HCT116 (cell line): ENCODE results near the gene NKX2-2. TPM values are rescaled to one million over a fixed set of nuclear protein-coding genes. Genes with fewer than 3 reads are reported as not detected.

Experiments
- ATAC-seq: fragments of 200-7000 bp; cut with Tn5 transposase; 2 replicates; pipeline ENCODE4 v1.9.1; 2020; ENCODE audit warnings: mild to moderate bottlenecking, moderate library complexity
- BruUV-seq: library from RNA; stranded (reverse); fragments of 400-500 nt; replicated peaks from 2 replicates; lab custom pipeline; 2021; lab: Mats Ljungman, UMichigan
- CTCF ChIA-PET: fragments of 300-600 bp; sonication (Branson Sonifier 250); formaldehyde crosslinking; loops from one replicate; lab custom pipeline; 2021; ENCODE audit warnings: antibody characterized with exemption; lab: Charles Lee
- POLR2A ChIA-PET: fragments of 300-600, 350-600 bp; sonication (Branson Sonifier 250); formaldehyde crosslinking; loops from one replicate; lab custom pipeline; 2021; ENCODE audit warnings: antibody characterized with exemption; lab: Charles Lee
- RAD21 ChIA-PET, 2 experiments: fragments of 300-600 bp; sonication (Branson Sonifier 250); formaldehyde crosslinking; loops; one replicate each; lab custom pipeline; 2023; ENCODE audit warnings: low total read pairs in 2 of 2; ENCODE audit not compliant: uncharacterized antibody in 2 of 2, unreplicated experiment in 2 of 2, low non-redundant PET in 1 of 2; lab: Charles Lee
- DNase-seq: peaks from one replicate; pipeline ENCODE4 v3.0.0-alpha.2; 2010; ENCODE audit warnings: low read depth, low spot score
- H2AFZ ChIP-seq: fragments of 200-600 bp; shearing (Covaris generic), sonication (generic); 2 replicates; pipeline ENCODE4 v1.6.1; 2017; ENCODE audit warnings: low read depth, mixed run types, mixed read lengths, antibody characterized with exemption, low read length; ENCODE audit not compliant: poor library complexity, severe bottlenecking
- H3K27ac ChIP-seq: 2 replicates; pipeline ENCODE4 v1.5.1; 2012; ENCODE audit warnings: low read depth, low read length
- H3K27me3 ChIP-seq: fragments of 200-600 bp; sonication (generic); 2 replicates; pipeline ENCODE4 v1.6.1; 2016; ENCODE audit warnings: mixed run types, low read length, mixed read lengths; ENCODE audit not compliant: insufficient read depth
- H3K36me3 ChIP-seq, 2 experiments: fragments of 200-500 bp in 1 of 2; fragments of 200-600 bp in 1 of 2; sonication (Bioruptor generic) in 1 of 2; sonication (generic) in 1 of 2; 2 replicates each; pipeline versions ENCODE4 v1.5.1 to v1.6.1; 2014 to 2016; ENCODE audit warnings: low read length in 2 of 2, inconsistent platforms in 1 of 2, mixed read lengths in 1 of 2, mixed run types in 1 of 2; ENCODE audit not compliant: insufficient read depth in 2 of 2, control insufficient read depth in 1 of 2
- H3K4me1 ChIP-seq, 2 experiments: fragments of 200-600 bp in 1 of 2; sonication (generic) in 1 of 2; 2 replicates each; pipeline versions ENCODE4 v1.5.1 to v1.6.1; 2012 to 2017; ENCODE audit warnings: low read length in 2 of 2, inconsistent platforms in 1 of 2, mild to moderate bottlenecking in 1 of 2, mixed read lengths in 1 of 2, mixed run types in 1 of 2, moderate library complexity in 1 of 2; ENCODE audit not compliant: insufficient read depth in 2 of 2, control insufficient read depth in 1 of 2
- H3K4me2 ChIP-seq: fragments of 200-600 bp; sonication (generic); 2 replicates; pipeline ENCODE4 v1.6.1; 2017; ENCODE audit warnings: mixed run types, low read length, mixed read lengths
- H3K4me3 ChIP-seq, 2 experiments: fragments of 200-600 bp in 1 of 2; sonication (generic) in 1 of 2; replicated peaks in 1 of 2; 2 replicates each; pipeline ENCODE4 v1.5.1; 2011 to 2016; ENCODE audit warnings: low read length in 2 of 2, control low read depth in 1 of 2, low read depth in 1 of 2, mild to moderate bottlenecking in 1 of 2, mixed read lengths in 1 of 2, mixed run types in 1 of 2
- H3K79me2 ChIP-seq: fragments of 200-600 bp; sonication (generic); 2 replicates; pipeline ENCODE4 v1.6.1; 2017; ENCODE audit warnings: mild to moderate bottlenecking, mixed run types, low read length, moderate library complexity, mixed read lengths; ENCODE audit not compliant: insufficient read depth
- H3K9ac ChIP-seq: fragments of 200-600 bp; sonication (generic); 2 replicates; pipeline ENCODE4 v1.6.1; 2016; ENCODE audit warnings: low read length, mixed read lengths
- H3K9me2 ChIP-seq: fragments of 200-600 bp; sonication (generic), shearing (Covaris generic); 2 replicates; pipeline ENCODE4 v1.6.1; 2017; ENCODE audit warnings: mixed run types, mild to moderate bottlenecking, moderate library complexity; ENCODE audit not compliant: insufficient read depth
- H3K9me3 ChIP-seq, 2 experiments: fragments of 200-500 bp in 1 of 2; fragments of 200-600 bp in 1 of 2; sonication (Bioruptor generic) in 1 of 2; sonication (generic) in 1 of 2; 2 replicates each; pipeline ENCODE4 v1.6.1; 2014 to 2017; ENCODE audit warnings: low read length in 2 of 2, mixed read lengths in 2 of 2, inconsistent platforms in 1 of 2, low read depth in 1 of 2, mild to moderate bottlenecking in 1 of 2, mixed run types in 1 of 2, moderate library complexity in 1 of 2; ENCODE audit not compliant: control insufficient read depth in 1 of 2, insufficient read depth in 1 of 2
- H4K20me1 ChIP-seq: fragments of 200-600 bp; sonication (generic), shearing (Covaris generic); 2 replicates; pipeline ENCODE4 v1.6.1; 2017; ENCODE audit warnings: mixed run types, mild to moderate bottlenecking, moderate library complexity; ENCODE audit not compliant: insufficient read depth
- CBX3 ChIP-seq: IDR thresholded peaks from 2 replicates; pipeline ENCODE4 v1.6.1; 2012; ENCODE audit warnings: low read depth
- ELF1 ChIP-seq: IDR thresholded peaks from 2 replicates; pipeline ENCODE4 v1.6.1; 2012; ENCODE audit warnings: low read depth, borderline replicate concordance
- EZH2phosphoT487 ChIP-seq: fragments of 200-600 bp; IDR thresholded peaks from 2 replicates; pipeline ENCODE4 v1.6.1; 2018; ENCODE audit warnings: antibody characterized with exemption, borderline replicate concordance
- JUND ChIP-seq: IDR thresholded peaks from 2 replicates; pipeline ENCODE4 v1.6.1; 2012
- MAX ChIP-seq: IDR thresholded peaks from 2 replicates; pipeline ENCODE4 v1.6.1; 2012
- POLR2A ChIP-seq: IDR thresholded peaks from 2 replicates; pipeline ENCODE4 v1.7.0; 2011; ENCODE audit warnings: borderline replicate concordance; ENCODE audit not compliant: insufficient read depth, insufficient read length; ENCODE audit errors: extremely low read depth
- RAD21 ChIP-seq: IDR thresholded peaks from 2 replicates; pipeline ENCODE4 v1.6.1; 2012; ENCODE audit warnings: low read depth, mild to moderate bottlenecking
- SIN3A ChIP-seq: IDR thresholded peaks from 2 replicates; pipeline ENCODE4 v1.6.1; 2012; ENCODE audit warnings: low read depth
- TCF7L2 ChIP-seq: IDR thresholded peaks from 2 replicates; pipeline ENCODE4 v1.7.0; 2011; ENCODE audit warnings: borderline replicate concordance, inconsistent platforms; ENCODE audit not compliant: insufficient read depth, insufficient read length; ENCODE audit errors: extremely low read depth
- ZBTB33 ChIP-seq: IDR thresholded peaks from 2 replicates; pipeline ENCODE4 v1.6.1; 2011; ENCODE audit warnings: mild to moderate bottlenecking, low read length, moderate library complexity; ENCODE audit not compliant: insufficient replicate concordance; ENCODE audit errors: extremely low read depth
- intact Hi-C: fragments of 100-400 bp; cut with micrococcal nuclease; formaldehyde crosslinking; loops from 2 replicates; pipeline ENCODE4 v1.10.0; 2022
- total RNA-seq: library from RNA; stranded (reverse); gene quantifications from one replicate; pipeline ENCODE4 v1.2.1, GENCODE V29; 2021; ENCODE audit not compliant: unreplicated experiment

The NKX2-2 gene
- total RNA-seq, 1 experiment from 2014 or later, result not detected

- POLR2A ChIA-PET, result no interaction called here
- no peak overlapping the region for H3K27ac ChIP-seq
- no peak overlapping the region for H2AFZ ChIP-seq
- no peaks in the 10 kb centered on the region for H3K9me2 ChIP-seq
- no peaks in the 10 kb centered on the region for H3K79me2 ChIP-seq
- H4K20me1 ChIP-seq, result no peaks in the 10 kb centered on the region
- RAD21 ChIA-PET, result no interaction called here
- no TSS peak for BruUV-seq
- H3K36me3 ChIP-seq, result no peaks in the 10 kb centered on the region
- H3K9me3 ChIP-seq, result no peaks in the 10 kb centered on the region
- no peak overlapping the region for H3K9ac ChIP-seq
- peaks cover 25% of the 10 kb centered on the region for H3K27me3 ChIP-seq
- ATAC-seq (no peak), DNase-seq (no peak)
- no peak overlapping the region for H3K4me3 ChIP-seq
- intact Hi-C loops, result loop anchor here (5.0 kb wide), 1 partner anchor 656 kb away; no protein-coding TSS in a partner anchor
- no peaks in the 10 kb centered on the region for H3K4me1 ChIP-seq
- TF ChIP-seq ZBTB33 (no peak), TCF7L2 (no peak), RAD21 (no peak), POLR2A (no peak), SIN3A (no peak), JUND (no peak), CBX3 (no peak), MAX (no peak), EZH2phosphoT487 (no peak), ELF1 (no peak)
- CTCF ChIA-PET, result interaction anchor here (1.0 to 3.4 kb wide), 2 partner anchors 257 kb away, joined by 3 to 28 read pairs; no protein-coding TSS in a partner anchor
- no peak overlapping the region for H3K4me2 ChIP-seq
Measured at GRCh38 chr20:21493049-21493448, 20.8 kb downstream of the NKX2-2 start.
